HL-60 (cell line): Measurements from ENCODE around the gene ANKK1. TPM values are rescaled to one million over a fixed set of nuclear protein-coding genes. Genes with fewer than 3 reads are reported as not detected.

ENCODE experiments used
- DNase-seq, 2 experiments: peaks; one replicate each; pipeline ENCODE4 v3.0.0-alpha.2; 2010 to 2020; ENCODE audit warnings: low read depth in 1 of 2, low spot score in 1 of 2
- H3K27ac ChIP-seq: fragments of 250-450 bp; sonication (Bioruptor Pico); replicated peaks from 2 replicates; pipeline ENCODE4 v1.5.1; 2020; ENCODE audit warnings: mild to moderate bottlenecking, moderate library complexity
- H3K27me3 ChIP-seq: fragments of 250-450 bp; sonication (Bioruptor Pico); 2 replicates; pipeline ENCODE4 v1.5.1; 2021; ENCODE audit warnings: mild to moderate bottlenecking, moderate library complexity; ENCODE audit not compliant: insufficient read depth, poor library complexity, severe bottlenecking
- H3K4me3 ChIP-seq: replicated peaks from 2 replicates; pipeline ENCODE4 v1.5.1; 2011; ENCODE audit warnings: mild to moderate bottlenecking, control low read depth, low read length; ENCODE audit not compliant: insufficient read depth
- CTCF ChIP-seq: IDR thresholded peaks from one replicate; pipeline ENCODE4 v1.5.1; 2011; ENCODE audit warnings: low read length, control low read depth, inconsistent platforms; ENCODE audit not compliant: insufficient read depth
- GABPA ChIP-seq: IDR thresholded peaks from 2 replicates; pipeline ENCODE4 v1.6.1; 2012; ENCODE audit warnings: low read depth
- POLR2AphosphoS5 ChIP-seq: IDR thresholded peaks from 2 replicates; pipeline ENCODE4 v1.6.1; 2012; ENCODE audit warnings: low read depth
- REST ChIP-seq: IDR thresholded peaks from 2 replicates; pipeline ENCODE4 v1.6.1; 2012; ENCODE audit warnings: low read depth; ENCODE audit not compliant: insufficient replicate concordance
- SPI1 ChIP-seq: IDR thresholded peaks from 2 replicates; pipeline ENCODE4 v1.6.1; 2012; ENCODE audit warnings: low read depth, mild to moderate bottlenecking, borderline replicate concordance
- microRNA-seq: library from miRNA; unstranded; fragments of <30 nt; microRNA quantifications from one replicate; pipeline ENCODE4, GENCODE V29; 2018

ANKK1 gene

GRCh38 chr11:113449743-113450142 is 62.2 kb downstream of the ANKK1 start:
- peaks cover 3% of the 10 kb centered on the region for H3K27me3 ChIP-seq
- H3K27ac ChIP-seq, result no peak overlapping the region
- no peak for TF ChIP-seq POLR2AphosphoS5
- TF ChIP-seq CTCF, result no peak
- no peak for TF ChIP-seq SPI1
- no peak for TF ChIP-seq REST
- no peak for TF ChIP-seq GABPA
- no peak for DNase-seq
- H3K4me3 ChIP-seq, result no peak overlapping the region

Small RNA genes lying within 50 kb of the gene (microRNA-seq; reads per million reads assigned to microRNA genes)
- not detected for gene MIR4301
